ENCODE data around the gene MXRA8.
A peak's percentile ranks its signal among the peaks of the same experiment; 100 is the strongest.

Gene MXRA8

GRCh38 chr1:1329304-1330210, 28.8 kb downstream of the MXRA8 start:
- H3K27me3 ChIP-seq (ENCODE audit: insufficient read depth, poor library complexity, severe bottlenecking), result no peaks in the 10 kb centered on the region
- H3K4me3 ChIP-seq (replicated peaks; ENCODE audit: insufficient read depth, low read length), result no peak overlapping the region
- TF ChIP-seq REST (IDR thresholded peaks at IDR 0.05; ENCODE audit: insufficient replicate concordance, low read depth) (no peak), POLR2AphosphoS5 (IDR thresholded peaks at IDR 0.05; ENCODE audit: low read depth) (0 out of 2 replicates have a peak, but pooled peaks have one; percentile 47)
- no peak for DNase-seq (ENCODE audit: low read depth in 1 of 2, low spot score in 1 of 2)
- H3K27ac ChIP-seq (replicated peaks), result no peak overlapping the region

- Histone ChIP-seq H3K27ac (replicated peaks) (no peak overlapping the region), H3K27me3 (ENCODE audit: insufficient read depth, poor library complexity, severe bottlenecking) (no peaks in the 10 kb centered on the region), H3K4me3 (replicated peaks; ENCODE audit: insufficient read depth, low read length) (no peak overlapping the region)
- TF ChIP-seq GABPA (IDR thresholded peaks at IDR 0.05; ENCODE audit: low read depth), result no peak
- TF ChIP-seq POLR2AphosphoS5 (IDR thresholded peaks at IDR 0.05; ENCODE audit: low read depth), result no peak
- TF ChIP-seq SPI1 (IDR thresholded peaks at IDR 0.05; ENCODE audit: borderline replicate concordance, low read depth), result no peak
- no peak for TF ChIP-seq CTCF (IDR thresholded peaks at IDR 0.05; ENCODE audit: insufficient read depth, low read length)
- TF ChIP-seq REST (IDR thresholded peaks at IDR 0.05; ENCODE audit: insufficient replicate concordance, low read depth), result no peak
- no peak for DNase-seq (ENCODE audit: low read depth in 1 of 2, low spot score in 1 of 2)
Measured at GRCh38 chr1:1328254-1328653, 30.1 kb downstream of the MXRA8 start.

- no peak for DNase-seq (ENCODE audit: low read depth in 1 of 2, low spot score in 1 of 2)
- no peaks in the 10 kb centered on the region for H3K27me3 ChIP-seq (ENCODE audit: insufficient read depth, poor library complexity, severe bottlenecking)
- no peak for TF ChIP-seq SPI1 (IDR thresholded peaks at IDR 0.05; ENCODE audit: borderline replicate concordance, low read depth)
- no peak for TF ChIP-seq CTCF (IDR thresholded peaks at IDR 0.05; ENCODE audit: insufficient read depth, low read length)
- TF ChIP-seq GABPA (IDR thresholded peaks at IDR 0.05; ENCODE audit: low read depth), result no peak
- no peak for TF ChIP-seq REST (IDR thresholded peaks at IDR 0.05; ENCODE audit: insufficient replicate concordance, low read depth)
- no peak for TF ChIP-seq POLR2AphosphoS5 (IDR thresholded peaks at IDR 0.05; ENCODE audit: low read depth)
- no peak overlapping the region for H3K4me3 ChIP-seq (replicated peaks; ENCODE audit: insufficient read depth, low read length)
- H3K27ac ChIP-seq (replicated peaks), result no peak overlapping the region
Measured at GRCh38 chr1:1327291-1327690, 31.1 kb downstream of the MXRA8 start.
